ENCODE results near the gene TRIM67. TPM values are rescaled to one million over a fixed set of nuclear protein-coding genes. Genes with fewer than 3 reads are reported as not detected.

Gene TRIM67
- total and polyA plus RNA-seq, 9 of the 15 experiments (the other 6 are each of a cell fraction or from before 2014, with no cell fraction given), result 0.04 to 0.60 (median 0.31) TPM

DNA sequence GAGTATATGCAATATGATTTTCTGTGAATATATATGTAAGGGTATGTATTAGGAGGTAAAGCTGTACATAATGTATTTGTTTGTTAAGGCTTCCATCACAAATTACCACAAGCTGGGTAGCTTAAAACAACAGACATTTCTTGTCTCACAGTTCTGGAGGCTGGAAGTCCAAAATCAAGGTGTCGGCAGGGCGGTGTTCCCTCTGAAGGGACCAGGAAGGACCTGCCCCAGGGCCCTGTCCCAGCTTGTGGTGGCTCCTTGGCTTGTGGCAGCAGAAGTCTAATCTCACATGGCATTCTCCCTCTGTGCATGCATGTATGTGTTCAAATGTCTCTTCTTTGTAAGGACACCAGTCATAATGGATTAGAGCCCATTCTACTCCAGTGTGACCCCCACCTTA lies 17.1 kb downstream of the TRIM67 start:
- peaks cover 33 to 39% of the 10 kb centered on the region in 2 experiments; a peak in 4 of 5 replicates for H3K27me3 ChIP-seq (ENCODE audit: control insufficient read depth in 2 of 2, insufficient read depth in 2 of 2, low read length in 2 of 2)
- H3K4me2 ChIP-seq (ENCODE audit: insufficient read depth, low read length), result no peak overlapping the region
- no peak overlapping the region for H3K4me3 ChIP-seq
- BruUV-seq (replicated peaks), result no TSS peak
- ATAC-seq, result no peak
- H3K27ac ChIP-seq (ENCODE audit: extremely low read depth, low read depth, low read length), result no peak overlapping the region
- H4K20me1 ChIP-seq (replicated peaks; ENCODE audit: control insufficient read depth, insufficient read depth, low read length), result no peaks in the 10 kb centered on the region
- in situ Hi-C loops (cut with MboI) (no loop called here), intact Hi-C loops (cut with micrococcal nuclease) (no loop called here)
- H3K9ac ChIP-seq (ENCODE audit: insufficient read depth in 1 of 2, low read depth in 2 of 2, low read length in 2 of 2), result no peak overlapping the region
- no peaks in the 10 kb centered on the region for H3K4me1 ChIP-seq (replicated peaks in 1 of 2; ENCODE audit: control insufficient read depth in 2 of 2, insufficient read depth in 2 of 2, low read length in 2 of 2)
- no peak for DNase-seq (ENCODE audit: extremely low read depth in 1 of 4, low spot score in 3 of 4)
- no peaks in the 10 kb centered on the region for H3K9me1 ChIP-seq (ENCODE audit: control insufficient read depth, insufficient read depth, low read length)
- H3K36me3 ChIP-seq (ENCODE audit: control insufficient read depth, insufficient read depth, low read length), result no peaks in the 10 kb centered on the region
- no peak overlapping the region for H2AFZ ChIP-seq (ENCODE audit: low read depth, low read length)
- 17% methylated on average over 2 of the region's 2 CpGs for WGBS (ENCODE audit: insufficient coverage, low coverage, missing lambda C conversion rate)
- no peaks in the 10 kb centered on the region for H3K79me2 ChIP-seq (ENCODE audit: control insufficient read depth, insufficient read depth, low read length)
- TF ChIP-seq HIVEP1 (CRISPR knock-in tag; IDR thresholded peaks at IDR 0.05), result 0 out of 2 replicates have a peak, but pooled peaks have one; percentile 21
- no peak for TF ChIP-seq CSDE1 (IDR thresholded peaks at IDR 0.05)
- ChIA-PET POLR2A (interaction anchor here (0.6 to 1.8 kb wide), 4 partner anchors 12 to 23 kb away, joined by 3 to 5 read pairs (median 4); no protein-coding TSS in a partner anchor), CTCF (ENCODE audit: low intra/inter-chr PET ratio) (no interaction called here)
- no peak for FAIRE-seq
- H3K9me3 ChIP-seq (replicated peaks; ENCODE audit: control insufficient read depth, insufficient read depth, low read depth, low read length), result 0 out of 2 replicates have a peak, but pooled peaks cover 3% of the 10 kb centered on the region

DNA sequence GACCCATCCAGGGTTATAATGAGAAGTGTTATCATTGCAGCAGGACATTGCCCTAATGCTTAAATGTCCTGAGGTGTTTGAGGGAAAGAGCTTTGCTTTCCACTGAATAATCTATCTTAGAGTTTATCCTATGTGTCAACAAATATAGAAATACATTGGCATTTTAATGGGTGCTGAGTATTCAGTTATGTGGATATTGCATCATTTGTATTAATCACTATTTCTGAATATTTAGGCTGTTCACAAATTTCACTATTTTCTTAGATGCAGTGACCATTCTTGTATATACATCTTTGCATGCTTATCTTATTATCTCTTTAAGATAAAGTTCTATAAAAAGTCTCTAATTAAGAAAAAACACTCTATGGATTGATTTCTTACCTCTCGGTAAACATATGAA lies 18.2 kb downstream of the TRIM67 start:
- Histone ChIP-seq H3K79me2 (ENCODE audit: control insufficient read depth, insufficient read depth, low read length) (no peaks in the 10 kb centered on the region), H2AFZ (ENCODE audit: low read depth, low read length) (no peak overlapping the region), H3K4me2 (ENCODE audit: insufficient read depth, low read length) (no peak overlapping the region), H3K9me3 (replicated peaks; ENCODE audit: control insufficient read depth, insufficient read depth, low read depth, low read length) (0 out of 2 replicates have a peak, but pooled peaks cover 3% of the 10 kb centered on the region), H3K4me3 (no peak overlapping the region), H3K9ac (ENCODE audit: insufficient read depth in 1 of 2, low read depth in 2 of 2, low read length in 2 of 2) (no peak overlapping the region), H3K27me3 (ENCODE audit: control insufficient read depth in 2 of 2, insufficient read depth in 2 of 2, low read length in 2 of 2) (peaks cover 40 to 47% of the 10 kb centered on the region in 2 experiments), H3K36me3 (ENCODE audit: control insufficient read depth, insufficient read depth, low read length) (no peaks in the 10 kb centered on the region), H3K27ac (ENCODE audit: extremely low read depth, low read depth, low read length) (no peak overlapping the region), H3K4me1 (replicated peaks in 1 of 2; ENCODE audit: control insufficient read depth in 2 of 2, insufficient read depth in 2 of 2, low read length in 2 of 2) (no peaks in the 10 kb centered on the region), H4K20me1 (replicated peaks; ENCODE audit: control insufficient read depth, insufficient read depth, low read length) (no peaks in the 10 kb centered on the region), H3K9me1 (ENCODE audit: control insufficient read depth, insufficient read depth, low read length) (no peaks in the 10 kb centered on the region)
- FAIRE-seq (no peak), DNase-seq (ENCODE audit: extremely low read depth in 1 of 4, low spot score in 3 of 4) (no peak), ATAC-seq (no peak)
- POLR2A ChIA-PET, result no interaction called here
- CTCF ChIA-PET (ENCODE audit: low intra/inter-chr PET ratio), result no interaction called here
- BruUV-seq (replicated peaks), result no TSS peak
- intact Hi-C loops (cut with micrococcal nuclease), result no loop called here
- 21% methylated on average over 1 of the region's 1 CpG for WGBS (ENCODE audit: insufficient coverage, low coverage, missing lambda C conversion rate)
- in situ Hi-C loops (cut with MboI), result no loop called here
- TF ChIP-seq CEBPB (tag; IDR thresholded peaks at IDR 0.05), result peak; percentile 53
- no peak for TF ChIP-seq SRF (CRISPR knock-in tag; IDR thresholded peaks at IDR 0.05)
- no peak for TF ChIP-seq TCF7L2 (IDR thresholded peaks at IDR 0.05; ENCODE audit: low read depth, low read length)
- TF ChIP-seq CBX2 (IDR thresholded peaks at IDR 0.05; ENCODE audit: insufficient read depth, low read length, poor library complexity, severe bottlenecking), result no peak
- TF ChIP-seq BDP1 (IDR thresholded peaks at IDR 0.05; ENCODE audit: insufficient read depth, insufficient read length), result no peak
- TF ChIP-seq, protein P1, sequence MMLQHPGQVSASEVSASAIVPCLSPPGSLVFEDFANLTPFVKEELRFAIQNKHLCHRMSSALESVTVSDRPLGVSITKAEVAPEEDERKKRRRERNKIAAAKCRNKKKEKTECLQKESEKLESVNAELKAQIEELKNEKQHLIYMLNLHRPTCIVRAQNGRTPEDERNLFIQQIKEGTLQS (IDR thresholded peaks at IDR 0.05), result peak; percentile 49
- TF ChIP-seq, protein P1 (CRISPR knock-in tag; conservative IDR thresholded peaks at IDR 0.05), result no peak
- TF ChIP-seq SMC3 (conservative IDR thresholded peaks at IDR 0.05; ENCODE audit: insufficient read depth, low read depth, low read length), result no peak
- TF ChIP-seq DMBX1 (CRISPR knock-in tag; IDR thresholded peaks at IDR 0.05; ENCODE audit: borderline replicate concordance), result no peak
- TF ChIP-seq ZNF717 (CRISPR knock-in tag; IDR thresholded peaks at IDR 0.05), result no peak
- TF ChIP-seq YBX1 (IDR thresholded peaks at IDR 0.05), result no peak
- TF ChIP-seq GABPA (tag; conservative IDR thresholded peaks at IDR 0.05; ENCODE audit: low read depth), result no peak
- no peak for TF ChIP-seq CEBPG (CRISPR knock-in tag; IDR thresholded peaks at IDR 0.05)
- peak; percentile 64 to 82 for TF ChIP-seq CEBPG (tag; conservative IDR thresholded peaks at IDR 0.05 in 1 of 2, IDR thresholded peaks at IDR 0.05 in 1 of 2)

Measured in K562 (cell line).